Activated naive CD8-positive, alpha-beta T cell (primary cell): ENCODE data around the gene SLC36A1.

Experiments
- H3K27ac Mint-ChIP-seq: one replicate; pipeline ENCODE4 v1.8.0; 2021; ENCODE audit warnings: mixed read lengths
- H3K27me3 Mint-ChIP-seq: one replicate; pipeline ENCODE4 v1.8.0; 2021; ENCODE audit warnings: mixed read lengths
- H3K36me3 Mint-ChIP-seq: one replicate; pipeline ENCODE4 v1.8.0; 2021; ENCODE audit warnings: mixed read lengths
- H3K4me1 Mint-ChIP-seq: one replicate; pipeline ENCODE4 v1.8.0; 2021; ENCODE audit warnings: low read depth, mixed read lengths
- H3K4me3 Mint-ChIP-seq: one replicate; pipeline ENCODE4 v1.8.0; 2021; ENCODE audit warnings: mild to moderate bottlenecking, mixed read lengths
- H3K9me3 Mint-ChIP-seq: one replicate; pipeline ENCODE4 v1.8.0; 2021; ENCODE audit warnings: low read depth, mixed read lengths

SLC36A1 gene

GRCh38 chr5:151464101-151464500, 16.7 kb downstream of the SLC36A1 start:
- peaks cover 19% of the 10 kb centered on the region for H3K36me3 Mint-ChIP-seq
- no peaks in the 10 kb centered on the region for H3K9me3 Mint-ChIP-seq
- H3K27me3 Mint-ChIP-seq = no peaks in the 10 kb centered on the region
- no peak overlapping the region for H3K27ac Mint-ChIP-seq
- H3K4me3 Mint-ChIP-seq = no peak overlapping the region
- H3K4me1 Mint-ChIP-seq = no peaks in the 10 kb centered on the region

DNA sequence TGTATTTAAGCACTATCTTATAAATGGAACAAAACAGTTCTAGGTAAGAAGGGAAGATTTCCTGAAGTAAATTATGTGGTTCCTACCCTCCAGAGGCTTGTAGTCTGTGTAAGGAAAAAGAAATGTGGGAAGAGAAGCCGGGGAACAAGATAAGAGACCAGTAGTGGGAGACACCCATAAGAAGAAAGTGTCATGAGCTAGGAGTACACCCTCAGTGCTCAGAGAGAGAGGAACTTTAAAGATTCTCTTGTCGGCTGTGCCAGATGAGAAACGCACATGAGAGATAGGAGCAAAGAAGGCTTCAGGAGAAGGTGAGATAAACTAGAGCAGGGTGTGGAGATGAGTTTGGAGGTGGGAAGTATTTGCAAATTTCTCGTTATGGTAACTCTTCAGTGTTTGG, 18.1 kb downstream of the SLC36A1 start:
- no peaks in the 10 kb centered on the region for H3K4me1 Mint-ChIP-seq
- H3K27ac Mint-ChIP-seq = no peak overlapping the region
- H3K9me3 Mint-ChIP-seq = no peaks in the 10 kb centered on the region
- H3K4me3 Mint-ChIP-seq = no peak overlapping the region
- peaks cover 15% of the 10 kb centered on the region for H3K36me3 Mint-ChIP-seq
- no peaks in the 10 kb centered on the region for H3K27me3 Mint-ChIP-seq

DNA sequence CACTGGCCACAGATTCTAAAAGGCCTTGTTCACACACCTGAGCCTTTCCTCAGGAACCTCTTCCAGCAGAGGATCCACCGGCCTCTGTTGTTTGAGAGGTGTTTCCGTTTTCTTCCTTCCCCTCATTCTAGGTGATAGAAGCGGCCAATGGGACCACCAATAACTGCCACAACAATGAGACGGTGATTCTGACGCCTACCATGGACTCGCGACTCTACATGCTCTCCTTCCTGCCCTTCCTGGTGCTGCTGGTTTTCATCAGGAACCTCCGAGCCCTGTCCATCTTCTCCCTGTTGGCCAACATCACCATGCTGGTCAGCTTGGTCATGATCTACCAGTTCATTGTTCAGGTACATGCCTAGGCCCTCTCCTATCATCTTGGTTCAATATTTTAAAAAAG, 20.2 kb downstream of the SLC36A1 start:
- no peaks in the 10 kb centered on the region for H3K4me1 Mint-ChIP-seq

DNA sequence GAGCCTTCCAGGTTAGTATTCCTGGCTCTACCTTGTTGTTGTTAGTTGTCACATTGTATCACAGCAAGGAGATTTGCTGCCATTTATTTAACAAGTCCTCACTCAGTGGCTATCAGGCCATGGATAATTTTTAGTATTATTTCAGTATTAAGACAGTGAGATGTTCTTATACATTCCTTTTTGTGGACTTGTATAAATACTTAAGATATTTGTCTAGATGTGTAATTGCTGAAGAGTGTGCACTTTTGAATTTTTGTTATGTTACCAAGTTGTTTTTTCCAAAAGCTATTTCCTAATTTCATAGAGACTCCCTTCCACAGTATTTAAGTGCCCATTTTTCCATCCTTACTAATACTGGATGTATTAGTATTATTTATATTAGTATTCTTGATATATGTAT, 22.0 kb downstream of the SLC36A1 start:
- Mint-ChIP-seq H3K36me3 (peaks cover 15% of the 10 kb centered on the region), H3K4me3 (no peak overlapping the region), H3K4me1 (no peaks in the 10 kb centered on the region), H3K9me3 (no peaks in the 10 kb centered on the region), H3K27me3 (no peaks in the 10 kb centered on the region), H3K27ac (no peak overlapping the region)

More for the DNA sequence above, 20.2 kb downstream of the SLC36A1 start:
- peaks cover 15% of the 10 kb centered on the region for H3K36me3 Mint-ChIP-seq
- no peaks in the 10 kb centered on the region for H3K9me3 Mint-ChIP-seq
- no peaks in the 10 kb centered on the region for H3K27me3 Mint-ChIP-seq
- H3K4me3 Mint-ChIP-seq = no peak overlapping the region
- no peak overlapping the region for H3K27ac Mint-ChIP-seq

DNA sequence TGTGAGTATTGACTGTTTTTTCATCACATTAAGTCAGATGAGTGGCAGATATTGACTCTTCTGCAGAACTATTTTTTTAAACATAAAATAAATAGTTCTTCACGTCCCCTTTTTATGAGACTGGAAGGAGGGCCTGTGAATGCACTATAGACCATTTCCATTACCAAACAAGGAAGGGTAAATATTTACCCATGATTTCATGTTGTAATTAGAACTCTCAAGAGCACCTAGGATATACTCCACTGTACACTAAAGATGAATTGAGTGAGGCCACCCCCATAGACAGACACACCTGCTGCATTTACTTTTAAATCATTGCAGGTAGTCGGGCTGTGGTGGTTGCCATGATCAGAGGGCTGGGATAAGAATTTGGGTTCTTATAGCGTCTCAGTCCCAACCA, 22.6 kb downstream of the SLC36A1 start:
- H3K27ac Mint-ChIP-seq = no peak overlapping the region
- H3K4me3 Mint-ChIP-seq = no peak overlapping the region
- no peaks in the 10 kb centered on the region for H3K27me3 Mint-ChIP-seq
- no peaks in the 10 kb centered on the region for H3K4me1 Mint-ChIP-seq
- H3K9me3 Mint-ChIP-seq = no peaks in the 10 kb centered on the region
- peaks cover 12% of the 10 kb centered on the region for H3K36me3 Mint-ChIP-seq

- H3K36me3 Mint-ChIP-seq = peaks cover 10% of the 10 kb centered on the region
Measured at GRCh38 chr5:151470439-151470838, 23.0 kb downstream of the SLC36A1 start.

GRCh38 chr5:151471276-151471675, 23.9 kb downstream of the SLC36A1 start:
- Mint-ChIP-seq H3K4me1 (no peaks in the 10 kb centered on the region), H3K36me3 (peaks cover 5% of the 10 kb centered on the region), H3K27ac (no peak overlapping the region), H3K9me3 (no peaks in the 10 kb centered on the region), H3K27me3 (no peaks in the 10 kb centered on the region), H3K4me3 (no peak overlapping the region)

More at GRCh38 chr5:151470439-151470838, 23.0 kb downstream of the SLC36A1 start:
- H3K9me3 Mint-ChIP-seq = no peaks in the 10 kb centered on the region
- no peak overlapping the region for H3K27ac Mint-ChIP-seq
- H3K27me3 Mint-ChIP-seq = no peaks in the 10 kb centered on the region
- no peak overlapping the region for H3K4me3 Mint-ChIP-seq
- H3K4me1 Mint-ChIP-seq = no peaks in the 10 kb centered on the region

DNA sequence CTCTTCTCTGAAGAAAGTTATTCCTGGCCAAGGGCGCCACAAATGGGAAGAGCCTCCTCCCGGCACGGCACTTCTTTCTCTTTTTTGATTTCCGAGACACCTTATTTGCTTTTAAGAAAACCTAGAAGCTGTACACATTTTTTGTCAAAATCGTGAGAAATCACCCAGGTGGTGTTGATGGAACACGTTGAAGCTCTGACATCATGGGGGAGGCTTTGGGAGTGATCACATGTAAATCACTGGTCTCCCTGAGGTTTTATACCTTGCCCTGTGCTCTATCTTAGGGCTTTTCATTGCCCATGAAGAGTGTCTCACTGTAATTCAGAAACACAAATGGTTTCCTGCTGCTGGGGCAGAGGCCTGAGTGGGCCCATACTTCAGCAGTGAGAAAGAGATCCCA, 27.4 kb downstream of the SLC36A1 start:
- Mint-ChIP-seq H3K4me3 (no peak overlapping the region), H3K27ac (no peak overlapping the region), H3K36me3 (peaks cover 5% of the 10 kb centered on the region), H3K4me1 (no peaks in the 10 kb centered on the region), H3K9me3 (no peaks in the 10 kb centered on the region), H3K27me3 (no peaks in the 10 kb centered on the region)

- no peak overlapping the region for H3K27ac Mint-ChIP-seq
- H3K27me3 Mint-ChIP-seq = no peaks in the 10 kb centered on the region
- H3K4me1 Mint-ChIP-seq = no peaks in the 10 kb centered on the region
- no peaks in the 10 kb centered on the region for H3K9me3 Mint-ChIP-seq
- H3K36me3 Mint-ChIP-seq = peaks cover 5% of the 10 kb centered on the region
- no peak overlapping the region for H3K4me3 Mint-ChIP-seq
Measured at GRCh38 chr5:151475388-151475787, 28.0 kb downstream of the SLC36A1 start.

DNA sequence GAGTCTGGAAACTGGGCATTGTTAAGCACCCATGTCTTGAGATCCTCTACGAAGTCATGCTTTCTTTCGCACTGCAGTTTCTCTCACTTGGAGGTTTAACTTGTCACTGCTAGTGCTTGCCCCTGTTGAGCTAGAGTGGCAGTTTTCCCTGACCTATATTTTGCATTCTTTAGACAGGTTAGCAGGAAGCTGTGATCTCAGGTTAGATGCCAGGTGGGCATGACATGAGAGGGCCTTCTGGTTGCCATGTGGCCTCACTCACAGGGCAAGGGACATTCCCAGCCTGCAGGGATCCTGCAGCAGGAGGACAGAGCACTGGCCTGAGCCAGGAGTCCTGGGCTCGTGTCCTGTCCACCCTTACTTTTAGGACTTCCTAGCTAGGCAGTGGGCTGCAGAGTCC, 28.6 kb downstream of the SLC36A1 start:
- H3K36me3 Mint-ChIP-seq = peaks cover 6% of the 10 kb centered on the region
- H3K4me1 Mint-ChIP-seq = no peaks in the 10 kb centered on the region
- H3K27ac Mint-ChIP-seq = no peak overlapping the region
- no peaks in the 10 kb centered on the region for H3K27me3 Mint-ChIP-seq
- H3K9me3 Mint-ChIP-seq = no peaks in the 10 kb centered on the region
- no peak overlapping the region for H3K4me3 Mint-ChIP-seq

DNA sequence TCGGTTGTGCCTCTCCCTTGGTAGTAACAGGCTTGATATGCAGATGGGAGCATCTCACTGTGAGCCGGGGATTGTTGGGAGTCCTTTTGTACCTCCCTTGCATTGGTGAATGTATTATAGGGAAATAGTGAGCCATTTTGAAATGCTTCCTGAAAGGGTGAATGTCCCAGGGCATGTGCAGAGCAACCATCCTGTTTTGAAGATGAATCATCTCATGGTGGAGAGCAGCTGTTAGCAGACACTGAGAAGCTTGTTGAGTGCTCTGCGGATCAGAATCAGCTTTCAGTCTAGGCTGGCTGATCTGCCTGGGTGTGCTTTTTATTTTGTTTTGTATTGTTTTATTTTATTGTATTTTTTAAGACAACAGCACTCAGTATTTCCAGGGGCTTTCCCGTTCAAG, 29.7 kb downstream of the SLC36A1 start:
- H3K4me1 Mint-ChIP-seq = no peaks in the 10 kb centered on the region
- no peaks in the 10 kb centered on the region for H3K9me3 Mint-ChIP-seq
- no peak overlapping the region for H3K27ac Mint-ChIP-seq
- H3K27me3 Mint-ChIP-seq = no peaks in the 10 kb centered on the region
- no peak overlapping the region for H3K4me3 Mint-ChIP-seq
- peaks cover 10% of the 10 kb centered on the region for H3K36me3 Mint-ChIP-seq

DNA sequence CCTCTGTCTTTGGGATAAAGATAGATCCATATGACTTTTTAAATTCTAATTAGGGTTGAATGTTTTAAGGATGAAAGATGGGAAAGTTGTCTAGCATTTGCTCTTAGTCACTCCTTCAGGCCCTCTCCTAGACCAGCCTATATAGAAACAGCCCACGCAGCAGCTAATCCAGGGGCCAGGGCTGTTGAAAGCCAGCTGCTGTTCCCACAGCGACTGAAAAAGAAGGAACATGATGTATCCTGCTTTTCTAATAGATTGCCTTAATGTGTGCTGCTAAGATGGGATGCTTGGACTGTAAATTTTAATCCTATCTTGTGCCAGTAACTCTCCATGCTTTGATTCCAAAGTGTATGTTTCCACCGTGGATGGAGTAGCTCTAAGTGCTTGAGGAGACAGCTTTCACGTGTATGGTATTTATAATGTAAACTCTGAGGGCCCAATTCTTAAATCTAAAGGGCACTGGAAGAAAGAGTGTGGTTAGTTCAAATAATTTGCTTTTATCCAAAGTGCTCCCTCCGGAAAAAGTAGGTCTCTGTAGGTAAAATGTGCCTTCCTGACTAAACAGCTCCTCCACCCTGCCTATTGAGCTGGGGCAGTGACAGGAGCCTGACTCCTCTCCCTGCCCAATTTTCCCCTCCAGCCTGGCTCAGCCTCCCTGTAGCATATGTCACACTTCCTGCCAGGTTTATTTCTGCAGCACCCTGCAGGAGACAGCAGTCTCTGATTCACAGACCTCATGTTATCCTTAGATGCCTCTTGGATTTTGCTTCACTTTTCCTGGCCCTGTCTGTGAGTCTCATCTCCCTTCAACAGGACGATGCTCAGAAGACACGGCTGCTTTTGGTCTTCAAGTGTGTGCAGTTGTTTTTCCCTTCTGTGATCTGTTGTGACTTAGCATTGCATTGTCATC, 33.2 kb downstream of the SLC36A1 start:
- Mint-ChIP-seq H3K4me1 (no peaks in the 10 kb centered on the region), H3K27ac (no peak overlapping the region), H3K4me3 (no peak overlapping the region), H3K9me3 (no peaks in the 10 kb centered on the region), H3K27me3 (no peaks in the 10 kb centered on the region), H3K36me3 (peaks cover 12% of the 10 kb centered on the region)

DNA sequence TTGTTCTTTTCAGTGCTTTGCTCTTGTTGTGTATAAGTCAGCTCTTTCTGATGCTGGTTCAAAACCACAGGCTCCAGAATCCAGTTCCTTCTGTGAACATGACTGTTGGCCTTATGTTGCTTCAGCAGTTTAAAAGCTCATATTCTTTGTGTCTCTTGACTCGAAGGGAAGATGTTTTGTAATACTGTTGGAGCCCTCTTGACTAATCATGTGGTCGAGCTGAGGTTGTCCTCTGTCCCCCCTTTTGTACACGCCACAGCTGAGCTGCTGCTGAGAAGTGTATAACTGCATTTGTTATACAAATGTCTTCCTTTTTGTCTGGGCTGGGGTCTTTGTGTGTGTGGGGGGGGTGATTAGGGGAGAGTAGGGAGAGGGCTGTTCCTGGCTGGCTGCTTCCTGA, 35.8 kb downstream of the SLC36A1 start:
- Mint-ChIP-seq H3K4me1 (no peaks in the 10 kb centered on the region), H3K4me3 (no peak overlapping the region)

DNA sequence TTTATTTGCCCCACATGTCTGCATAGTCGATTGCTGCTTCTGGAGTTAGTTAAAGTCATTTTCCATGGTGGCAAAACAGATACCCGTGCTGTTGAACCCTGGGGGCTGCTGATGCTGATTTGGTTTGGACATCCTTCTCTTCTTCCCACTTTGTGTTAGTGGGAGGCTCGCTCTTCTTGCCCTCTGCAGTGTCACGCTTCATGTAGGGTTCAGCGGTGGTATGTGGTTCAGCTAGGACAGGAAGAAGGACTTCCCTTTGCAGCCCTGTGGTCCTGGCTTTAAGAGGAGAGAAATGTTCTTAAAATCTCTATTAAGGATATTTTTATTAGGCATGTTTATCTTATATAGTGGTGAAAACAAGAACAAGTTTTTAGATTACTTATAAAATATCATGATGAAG, 36.2 kb downstream of the SLC36A1 start:
- Mint-ChIP-seq H3K27me3 (no peaks in the 10 kb centered on the region), H3K27ac (no peak overlapping the region), H3K9me3 (no peaks in the 10 kb centered on the region), H3K36me3 (peaks cover 15% of the 10 kb centered on the region), H3K4me1 (no peaks in the 10 kb centered on the region), H3K4me3 (no peak overlapping the region)

More for the DNA sequence above, 35.8 kb downstream of the SLC36A1 start:
- no peak overlapping the region for H3K27ac Mint-ChIP-seq
- no peaks in the 10 kb centered on the region for H3K9me3 Mint-ChIP-seq
- H3K27me3 Mint-ChIP-seq = no peaks in the 10 kb centered on the region
- H3K36me3 Mint-ChIP-seq = peaks cover 12% of the 10 kb centered on the region

GRCh38 chr5:151487544-151487943, 40.1 kb downstream of the SLC36A1 start:
- Mint-ChIP-seq H3K27me3 (no peaks in the 10 kb centered on the region), H3K4me3 (no peak overlapping the region), H3K36me3 (peaks cover 11% of the 10 kb centered on the region), H3K9me3 (no peaks in the 10 kb centered on the region), H3K4me1 (no peaks in the 10 kb centered on the region), H3K27ac (no peak overlapping the region)

GRCh38 chr5:151490627-151491026, 43.2 kb downstream of the SLC36A1 start:
- no peak overlapping the region for H3K4me3 Mint-ChIP-seq

More at GRCh38 chr5:151490627-151491026, 43.2 kb downstream of the SLC36A1 start:
- H3K9me3 Mint-ChIP-seq = no peaks in the 10 kb centered on the region
- H3K27me3 Mint-ChIP-seq = no peaks in the 10 kb centered on the region
- H3K4me1 Mint-ChIP-seq = no peaks in the 10 kb centered on the region
- no peak overlapping the region for H3K27ac Mint-ChIP-seq
- H3K36me3 Mint-ChIP-seq = peaks cover 10% of the 10 kb centered on the region
